HG03139 (cell line): Measurements from ENCODE around the gene GTPBP2.
A peak's percentile ranks its signal among the peaks of the same experiment; 100 is the strongest.
"Not testable (repeated sequence)": the region's sequence is repeated elsewhere in the genome, so short reads cannot be mapped to it uniquely, and the experiment has no call there.

ENCODE experiments used
- ATAC-seq: cut with Tn5 transposase; IDR thresholded peaks from one replicate; pipeline ENCODE4 v1.9.1; 2021; ENCODE audit not compliant: unreplicated experiment

Gene GTPBP2

DNA sequence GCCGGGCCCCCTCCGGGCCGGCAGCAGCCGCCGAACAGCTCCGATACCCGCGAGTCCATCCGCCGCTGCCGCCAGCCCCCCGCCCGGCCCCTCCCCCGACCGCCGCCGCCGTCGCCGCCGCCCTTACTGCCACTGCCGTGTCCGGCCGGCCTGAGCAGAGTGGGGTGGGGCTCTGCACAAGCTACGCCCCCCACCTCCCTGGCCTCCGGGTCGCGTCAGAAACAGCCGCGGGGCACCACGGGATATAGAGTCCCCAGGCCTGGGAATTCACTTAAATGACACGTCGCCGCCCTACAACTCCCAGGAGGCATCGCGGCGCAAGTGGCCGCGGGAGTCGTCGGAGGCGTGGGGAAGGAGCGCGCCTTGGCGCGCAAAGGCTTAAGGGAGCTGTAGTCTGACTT is at the start of gene GTPBP2:
Gene GTPBP2 (minus strand): TSS at position 161 of the 401 bp plus-strand sequence. CDS start 102 bp downstream, at position 59.
- peak; percentile 76 for ATAC-seq

DNA sequence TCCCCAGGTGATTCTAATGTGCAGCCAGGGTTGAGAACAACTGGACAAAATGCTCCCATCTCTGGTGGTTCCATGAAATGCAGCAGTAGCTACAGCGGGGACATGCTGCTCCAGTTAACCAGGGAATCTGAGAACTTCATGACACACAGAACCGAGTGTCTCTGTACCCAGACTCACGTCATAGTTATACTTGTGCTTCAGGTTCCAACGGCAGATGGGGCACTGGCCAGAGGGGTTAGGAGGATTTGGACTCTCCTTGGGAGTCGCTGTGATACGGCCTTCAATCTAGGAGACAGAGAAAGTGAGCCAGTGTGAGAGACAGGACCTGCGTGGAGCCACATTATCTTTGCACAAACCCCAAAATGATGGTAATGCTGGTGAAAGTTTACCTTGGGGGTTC is 49.3 kb upstream of the GTPBP2 start:
- no peak for ATAC-seq

DNA sequence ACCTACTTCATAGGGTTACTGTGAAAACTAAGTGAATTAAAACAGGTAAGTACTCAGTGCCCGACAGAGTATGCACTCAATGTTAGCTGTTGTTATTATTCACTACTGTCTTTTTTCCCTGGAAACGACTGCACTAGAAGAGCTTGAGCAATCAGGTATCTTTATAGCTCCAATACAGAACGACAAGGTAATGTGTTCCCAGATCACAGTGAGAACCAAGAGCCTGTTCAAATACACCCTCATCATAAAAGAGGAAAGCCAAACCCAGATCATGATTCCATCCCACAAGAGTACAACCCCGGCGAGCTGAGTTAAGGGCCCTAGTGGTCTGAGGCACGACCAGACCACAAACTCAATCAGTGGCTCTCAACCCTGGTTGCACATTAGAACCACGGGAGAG is 48.7 kb upstream of the GTPBP2 start:
- no peak for ATAC-seq

DNA sequence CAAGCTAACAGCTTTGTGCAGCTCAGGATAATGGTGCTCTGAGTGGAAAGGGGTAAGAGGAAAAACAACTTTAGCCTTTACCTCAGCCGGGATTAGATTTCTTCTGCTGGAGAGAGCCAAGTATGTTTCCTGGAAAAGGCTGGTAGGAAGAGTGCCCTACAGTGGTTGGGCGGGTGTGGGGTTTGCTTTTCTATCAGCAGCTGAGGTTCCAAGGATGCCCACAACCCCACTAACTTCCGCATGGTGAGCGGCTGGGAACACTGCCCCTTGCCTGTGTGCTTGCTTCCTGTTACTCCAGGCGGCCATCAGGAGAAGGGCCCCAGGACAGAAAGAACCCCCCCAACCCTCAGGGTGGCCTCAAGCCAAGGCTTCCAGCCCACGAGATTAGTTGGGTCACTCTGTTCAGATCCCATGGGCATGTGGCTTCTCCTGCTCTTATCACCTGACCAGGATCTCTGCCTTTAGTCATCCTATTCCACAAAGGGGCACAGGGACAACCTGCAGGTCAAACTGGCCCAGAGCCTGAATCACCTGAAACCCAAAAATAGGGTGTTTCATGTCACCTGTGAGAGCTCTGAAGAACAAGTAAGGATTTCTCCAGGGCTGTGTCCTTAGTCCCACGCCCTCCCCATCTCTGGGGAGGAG is 48.0 kb upstream of the GTPBP2 start:
- no peak for ATAC-seq

DNA sequence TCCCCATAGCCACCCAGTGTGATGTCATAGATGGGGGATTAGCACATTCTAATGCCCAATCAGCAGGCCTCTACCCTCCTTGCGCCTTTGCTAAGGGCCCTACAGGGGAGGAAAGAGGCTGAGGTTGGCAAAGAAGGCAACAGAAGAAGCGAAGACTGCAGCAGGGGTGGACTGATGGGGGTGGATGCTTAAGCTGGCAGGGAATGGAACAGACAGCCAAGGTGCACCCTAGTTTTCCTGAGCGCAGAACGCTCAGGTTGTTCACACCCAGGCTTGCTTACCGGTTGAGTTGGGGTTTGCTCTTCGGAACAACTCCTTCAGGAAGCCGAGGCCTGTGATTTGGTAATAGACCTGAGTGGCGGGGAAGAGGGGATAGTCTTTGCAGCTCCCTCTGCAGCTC is 45.9 kb upstream of the GTPBP2 start:
- no peak for ATAC-seq

- ATAC-seq: no peak
Observed at GRCh38 chr6:43674291-43674690, 45.2 kb upstream of the GTPBP2 start.

DNA sequence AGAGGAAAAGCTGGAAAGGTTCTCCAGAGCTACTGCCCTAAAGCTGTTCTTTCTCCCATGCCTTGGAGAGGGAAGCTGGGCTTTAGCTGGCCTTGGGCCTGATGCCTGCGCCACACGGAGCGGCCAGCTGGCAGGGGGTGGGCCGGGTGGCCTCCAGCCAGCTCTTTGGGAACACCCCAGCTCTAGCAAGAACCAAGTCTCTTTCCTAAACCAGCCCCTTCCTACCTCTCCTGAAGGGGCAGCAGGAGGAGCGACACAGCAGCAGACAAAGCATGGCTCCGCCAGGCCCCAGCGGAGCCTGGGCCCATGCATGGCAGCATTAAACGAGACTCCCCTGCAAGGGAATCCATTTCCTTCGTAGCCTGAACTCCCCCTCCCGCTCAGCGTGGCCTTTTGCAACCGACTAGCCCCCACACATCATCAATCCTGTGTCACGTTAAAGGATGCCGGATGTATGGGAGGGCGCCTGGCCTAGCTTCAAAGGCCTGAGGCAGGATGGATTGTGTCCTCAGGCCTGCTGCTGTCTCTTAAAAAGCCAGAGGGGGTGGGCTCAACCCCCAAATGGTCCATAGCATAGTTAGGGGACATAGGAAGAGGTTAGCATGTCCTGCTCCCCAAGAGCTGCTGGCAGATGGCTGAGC is 44.5 kb upstream of the GTPBP2 start:
- no peak for ATAC-seq

- no peak for ATAC-seq
Observed at GRCh38 chr6:43671801-43672690, 43.0 kb upstream of the GTPBP2 start.

- ATAC-seq: no peak
Observed at GRCh38 chr6:43671011-43671800, 42.1 kb upstream of the GTPBP2 start.

GRCh38 chr6:43670623-43670986 is 41.5 kb upstream of the GTPBP2 start:
- ATAC-seq: no peak

DNA sequence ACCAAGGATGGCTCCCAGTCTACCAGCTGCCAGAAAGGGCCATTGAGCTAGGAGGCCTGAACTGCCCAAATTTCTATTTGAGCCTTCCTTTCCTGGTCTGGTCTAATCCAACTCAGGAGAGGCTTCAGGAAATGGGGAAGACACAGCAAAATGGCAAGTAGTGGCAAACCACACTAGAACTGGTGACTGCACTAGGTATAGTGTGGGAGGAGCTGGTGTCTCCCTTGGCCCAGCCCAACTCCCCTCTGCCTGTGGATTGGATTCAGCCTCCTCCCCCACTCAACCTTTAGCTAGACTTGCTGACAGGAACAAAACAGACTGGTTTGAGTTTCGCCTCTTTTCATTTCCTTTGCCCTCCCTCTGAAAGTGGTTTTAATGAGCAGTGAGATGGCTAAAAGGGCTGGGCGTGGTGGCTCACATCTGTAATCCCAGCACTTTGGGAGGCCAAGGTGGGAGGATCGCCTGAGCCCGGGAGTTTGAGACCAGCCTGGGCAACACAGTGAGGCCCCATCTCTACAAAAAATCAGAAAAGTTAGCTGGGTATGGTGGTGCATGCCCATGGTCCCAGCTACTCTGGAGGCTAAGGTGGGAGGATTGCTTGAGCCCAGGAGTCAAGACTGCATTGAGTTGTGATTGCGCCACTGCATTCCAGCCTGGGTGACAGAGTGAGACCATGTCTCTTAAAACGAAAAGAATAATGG is 41.0 kb upstream of the GTPBP2 start:
- no peak for ATAC-seq

DNA sequence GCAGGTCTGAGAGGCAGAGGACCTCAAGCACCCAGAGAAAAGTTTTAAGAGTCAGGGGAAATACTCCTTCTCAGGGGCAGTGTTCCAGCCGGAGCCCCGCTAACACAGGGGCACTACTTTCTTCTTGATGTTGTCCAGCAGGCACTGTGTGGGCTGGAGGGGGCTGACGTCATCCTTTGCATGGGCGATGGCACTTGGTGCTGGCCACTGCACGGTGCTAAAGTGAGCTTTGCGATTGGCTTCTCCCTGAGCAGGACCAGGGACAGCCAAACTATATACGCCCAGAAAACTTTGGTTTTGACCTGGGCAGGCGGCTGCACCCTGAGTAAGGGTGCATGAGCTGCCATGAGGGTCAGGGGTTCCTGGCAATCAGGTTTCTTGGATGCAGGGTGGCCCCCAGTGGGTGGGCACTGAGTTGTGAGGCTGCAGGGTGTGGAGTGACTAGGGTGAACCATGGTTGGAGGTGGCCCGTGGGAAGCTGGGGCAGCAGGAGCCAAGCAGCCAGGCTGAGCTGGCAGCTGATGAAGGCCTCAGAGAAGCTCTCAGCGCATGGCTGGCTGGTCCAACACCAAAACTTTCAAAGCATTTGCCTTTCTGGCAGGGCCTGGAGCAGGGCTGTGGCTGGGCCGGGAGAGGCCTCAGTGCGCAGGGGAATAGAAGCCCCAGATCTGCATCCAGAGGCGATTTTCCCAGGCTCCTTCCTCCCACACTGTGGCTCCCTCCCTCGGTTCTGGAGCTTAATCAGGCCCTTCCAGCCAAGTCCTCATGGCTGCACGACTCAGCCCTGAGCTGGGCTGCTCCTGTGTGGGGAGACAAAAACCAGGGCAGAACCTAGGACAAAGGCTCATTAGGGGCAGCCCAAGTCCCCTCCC is 40.2 kb upstream of the GTPBP2 start:
- no peak for ATAC-seq

DNA sequence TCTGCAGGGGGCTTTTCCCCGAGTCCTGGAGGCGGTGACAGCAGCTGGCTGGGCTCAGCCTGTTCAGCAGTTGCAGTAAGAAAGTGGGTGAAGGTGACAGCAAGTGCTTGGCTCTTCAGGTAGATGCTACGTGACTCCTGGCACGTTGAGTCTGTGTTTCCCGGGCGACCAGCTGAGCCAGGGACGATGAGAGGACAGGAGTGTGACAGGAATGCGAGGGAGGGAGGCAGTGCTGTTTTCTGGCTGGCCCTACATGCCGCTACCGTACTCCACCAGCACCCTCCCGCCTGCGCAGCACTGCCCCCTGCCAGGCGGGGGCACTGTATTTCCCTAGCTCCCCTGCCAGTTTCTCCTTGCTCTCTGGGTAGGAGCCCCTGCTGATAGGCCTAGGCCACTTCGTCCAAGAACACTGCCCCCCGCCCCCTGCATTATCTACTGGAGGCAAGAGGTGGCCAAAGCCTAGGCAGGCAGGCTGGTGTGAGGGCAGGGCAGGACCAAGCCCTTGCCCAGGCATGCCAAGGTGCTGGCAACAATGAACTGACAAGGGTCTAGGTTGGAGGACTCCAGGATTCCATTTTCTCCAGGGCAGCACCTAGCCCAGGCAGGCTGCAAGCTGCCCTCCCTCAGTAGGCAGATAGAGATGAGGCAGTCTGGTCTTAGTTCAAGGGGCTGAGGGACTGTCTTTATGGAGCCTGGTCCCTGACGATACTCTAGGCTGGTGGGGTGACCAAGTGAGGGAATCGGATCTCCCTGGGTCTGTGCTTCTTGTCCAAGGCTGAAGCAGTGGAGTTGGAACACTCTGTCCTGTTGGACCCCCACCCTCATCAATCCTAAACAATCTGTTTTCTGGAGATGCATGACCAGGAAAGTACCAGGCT is 39.3 kb upstream of the GTPBP2 start:
- no peak for ATAC-seq

- no peak for ATAC-seq
Observed at GRCh38 chr6:43667245-43668150, 38.4 kb upstream of the GTPBP2 start.

- no peak for ATAC-seq
Observed at GRCh38 chr6:43666196-43666920, 37.3 kb upstream of the GTPBP2 start.

DNA sequence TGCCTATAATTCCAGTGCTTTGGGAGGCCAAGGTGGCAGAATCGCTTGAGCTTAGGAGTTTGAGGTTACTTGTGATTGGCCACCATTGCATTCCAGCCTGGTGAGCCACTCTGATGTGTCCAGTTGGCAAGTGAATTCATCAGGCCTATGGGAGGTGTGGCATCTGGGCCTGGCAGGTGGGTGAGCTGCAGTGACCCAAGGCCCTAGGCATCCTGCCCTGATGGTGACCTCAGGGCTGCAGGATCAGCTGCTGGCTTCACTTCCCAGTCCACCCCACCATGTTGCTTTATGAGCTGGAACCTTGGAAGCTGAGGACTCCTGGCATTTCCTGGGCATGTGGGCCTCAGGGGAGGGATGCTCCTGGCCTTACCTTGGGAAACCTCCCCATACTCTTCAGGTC is 36.3 kb upstream of the GTPBP2 start:
- ATAC-seq: no peak

- ATAC-seq: not testable (repeated sequence)
Observed at GRCh38 chr6:43662948-43663347, 33.9 kb upstream of the GTPBP2 start.
